K562 (cell line): ENCODE data around the gene PSMA8. TPM values are rescaled to one million over a fixed set of nuclear protein-coding genes. Genes with fewer than 3 reads are reported as not detected.

ENCODE experiments used
- BACH1 ChIP-seq: fragments of 200-800 bp; sonication (Bioruptor generic); IDR thresholded peaks from 2 replicates; pipeline ENCODE4 v1.6.1; 2016; ENCODE audit warnings: missing genetic modification characterization, missing compliant biosample characterization
- BRCA1 ChIP-seq, 2 experiments: fragments of 450-650 bp in 1 of 2; sonication (generic) in 1 of 2; formaldehyde crosslinking in 1 of 2; IDR thresholded peaks; 2 replicates each; pipeline versions ENCODE4 v1.5.0 to v1.6.1; 2017 to 2020; ENCODE audit warnings: mild to moderate bottlenecking in 1 of 2, missing genetic modification reagents in 1 of 2
- BRD4 ChIP-seq: fragments of 200-600 bp; sonication (generic); IDR thresholded peaks from 2 replicates; pipeline ENCODE4 v1.6.1; 2017; ENCODE audit warnings: inconsistent platforms
- C11orf30 ChIP-seq: fragments of 450-650 bp; IDR thresholded peaks from 2 replicates; pipeline ENCODE4 v1.6.1; 2016; ENCODE audit warnings: low read depth, mild to moderate bottlenecking
- CHD2 ChIP-seq: IDR thresholded peaks from 2 replicates; pipeline ENCODE4 v1.6.1; 2011; ENCODE audit warnings: low read depth, low read length
- EP300 ChIP-seq: IDR thresholded peaks from 2 replicates; pipeline ENCODE4 v1.6.1; 2012; ENCODE audit warnings: low read length, improper control_type of control experiment
- ILF3 ChIP-seq: fragments of 450-650 bp; IDR thresholded peaks from 2 replicates; pipeline ENCODE4 v1.6.1; 2018; ENCODE audit warnings: antibody characterized with exemption, mild to moderate bottlenecking, moderate library complexity, borderline replicate concordance
- JUNB ChIP-seq: fragments of 450-650 bp; formaldehyde crosslinking; conservative IDR thresholded peaks from 2 replicates; pipeline ENCODE4 v1.4.0; 2020; ENCODE audit warnings: mild to moderate bottlenecking
- MIER1 ChIP-seq: fragments of 450-650 bp; IDR thresholded peaks from 2 replicates; pipeline ENCODE4 v1.6.1; 2016; ENCODE audit warnings: antibody characterized with exemption, mild to moderate bottlenecking, low read depth
- PCBP2 ChIP-seq: fragments of 200-400 bp; formaldehyde crosslinking; IDR thresholded peaks from 2 replicates; pipeline ENCODE4 v1.6.1; 2018; ENCODE audit warnings: low read length, low read depth, mild to moderate bottlenecking, moderate library complexity; ENCODE audit not compliant: poor library complexity, severe bottlenecking
- PHF8 ChIP-seq: fragments of 200-600 bp; sonication (generic); IDR thresholded peaks from 2 replicates; pipeline ENCODE4 v1.6.1; 2012; ENCODE audit warnings: mixed run types, mild to moderate bottlenecking, inconsistent platforms, low read length, moderate library complexity, borderline replicate concordance
- RNF2 ChIP-seq: sonication (generic); IDR thresholded peaks from 2 replicates; pipeline ENCODE4 v1.6.1; 2016
- SMARCB1 ChIP-seq: IDR thresholded peaks from 2 replicates; pipeline ENCODE4 v1.6.1; 2011; ENCODE audit warnings: improper control_type of control experiment, low read depth; ENCODE audit not compliant: insufficient read length
- TRIM24 ChIP-seq, 2 experiments: fragments of 450-650 bp; IDR thresholded peaks; 2 replicates each; pipeline ENCODE4 v1.6.1; 2016
- ZBTB7A ChIP-seq: IDR thresholded peaks from 2 replicates; pipeline ENCODE4 v1.6.1; 2011; ENCODE audit warnings: low read depth, mild to moderate bottlenecking, low read length, moderate library complexity, borderline replicate concordance; ENCODE audit not compliant: control insufficient read depth
- ZNF324 ChIP-seq: fragments of 250-450 bp; sonication (Bioruptor Pico); IDR thresholded peaks from 2 replicates; pipeline ENCODE4 v1.4.0; 2020; ENCODE audit warnings: mild to moderate bottlenecking
- ZNF507 ChIP-seq: conservative IDR thresholded peaks from 2 replicates; pipeline ENCODE4 v1.6.1; 2017; ENCODE audit warnings: missing genetic modification characterization, missing compliant biosample characterization
- ZNF76 ChIP-seq: fragments of 250-450 bp; sonication (Bioruptor Pico); IDR thresholded peaks from 2 replicates; pipeline ENCODE4 v1.4.0; 2020; ENCODE audit warnings: mild to moderate bottlenecking, moderate library complexity, borderline replicate concordance
- ZSCAN32 ChIP-seq: fragments of 450-650 bp; formaldehyde crosslinking; IDR thresholded peaks from 2 replicates; pipeline ENCODE4 v1.4.0; 2020; ENCODE audit warnings: mild to moderate bottlenecking, moderate library complexity
- polyA plus RNA-seq, 8 experiments: library from polyadenylated mRNA; depleted of rRNA in 4 of 8; stranded (reverse) in 5 of 8; unstranded in 3 of 8; fragments of >200 nt; fragmentation: Nextera tagmentation in 2 of 8; fragmentation: Illumina TruSeq in 1 of 8; extraction: Ambion mirVana in 2 of 8; extraction: Trizol in 1 of 8; gene quantifications; 2 replicates each; pipeline versions ENCODE4 v1.2.1 to v1.2.3, GENCODE V29; 2011 to 2014; ENCODE audit warnings: inconsistent platforms in 1 of 8, missing spikeins in 1 of 8
- total RNA-seq, 7 experiments: library from RNA; depleted of rRNA in 6 of 7; stranded (reverse); fragments of >200 nt in 6 of 7; fragmentation: Illumina TruSeq in 2 of 7; extraction: Trizol in 2 of 7; gene quantifications; 2 replicates each; pipeline versions ENCODE4 v1.2.1 to v1.2.3, GENCODE V29; 2011 to 2021; ENCODE audit warnings: low replicate concordance in 1 of 7
- TF ChIP-seq, protein P1 (sequence below): fragments of 200-800 bp; sonication (Bioruptor generic); IDR thresholded peaks from 2 replicates; pipeline ENCODE4 v1.6.1; 2016; ENCODE audit warnings: missing genetic modification characterization, missing compliant biosample characterization
- TF ChIP-seq, protein P2 (sequence below), 2 experiments: fragments of 250-450 bp in 1 of 2; fragments of 450-650 bp in 1 of 2; sonication (Bioruptor Pico) in 1 of 2; IDR thresholded peaks; 2 replicates each; pipeline versions ENCODE4 v1.6.1 to v1.8.0; 2016 to 2021; ENCODE audit warnings: mild to moderate bottlenecking in 2 of 2, moderate library complexity in 2 of 2, missing compliant biosample characterization in 1 of 2, missing genetic modification characterization in 1 of 2
- TF ChIP-seq, protein P3 (sequence below): fragments of 450-650 bp; formaldehyde crosslinking; IDR thresholded peaks from 2 replicates; pipeline ENCODE4 v1.4.0; 2022; ENCODE audit warnings: missing genetic modification characterization

The PSMA8 gene
- total and polyA plus RNA-seq, 9 of the 15 experiments (the other 6 are each of a cell fraction or from before 2014, with no cell fraction given) = not detected

DNA sequence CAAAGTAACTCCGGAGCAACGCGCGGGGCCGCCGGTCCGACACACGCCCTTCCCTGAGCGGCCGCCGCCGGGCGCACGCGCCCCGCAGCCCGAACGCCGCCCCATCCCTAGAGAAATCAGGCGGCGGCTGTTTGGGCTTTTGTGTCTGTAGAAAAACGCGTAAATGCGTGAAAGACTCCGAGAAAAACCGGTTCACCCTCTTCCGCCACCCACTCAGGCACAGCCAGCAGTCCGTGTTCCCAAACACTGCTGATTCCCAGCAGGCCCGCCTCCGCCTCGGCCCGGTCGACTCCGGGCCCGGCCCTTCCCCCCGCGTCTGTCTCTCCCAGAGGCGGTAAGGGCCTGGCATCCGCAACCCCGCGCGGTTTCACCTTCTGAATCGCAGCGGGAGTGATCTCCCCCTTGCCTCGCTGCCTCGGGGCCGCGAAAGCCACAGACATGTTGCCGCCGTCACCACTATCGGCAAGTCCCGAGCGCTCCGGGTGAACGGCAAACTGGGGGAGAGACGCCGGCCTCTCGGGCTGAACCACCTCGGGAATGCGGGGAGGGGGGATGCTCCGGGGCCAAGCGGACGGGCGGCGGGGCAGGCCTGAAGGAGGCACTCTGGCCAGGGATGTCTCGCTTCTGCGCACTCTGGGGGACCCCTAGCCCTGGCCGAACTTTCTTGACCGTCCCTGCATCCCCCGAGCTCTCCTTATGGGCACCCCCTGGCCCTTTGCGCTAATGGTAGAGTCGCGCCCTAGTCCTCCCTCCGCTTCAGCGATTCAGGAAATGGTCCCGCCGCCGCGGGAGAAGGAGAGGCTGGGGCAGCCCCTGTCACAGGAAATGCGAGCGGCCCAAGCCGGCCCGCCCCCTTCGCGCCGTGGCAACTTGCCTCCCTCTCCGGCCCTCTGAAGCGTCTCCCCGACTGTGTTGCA is 43.3 kb upstream of the PSMA8 start, which contains the start of gene SS18 (continued):
- TF ChIP-seq, protein P1, sequence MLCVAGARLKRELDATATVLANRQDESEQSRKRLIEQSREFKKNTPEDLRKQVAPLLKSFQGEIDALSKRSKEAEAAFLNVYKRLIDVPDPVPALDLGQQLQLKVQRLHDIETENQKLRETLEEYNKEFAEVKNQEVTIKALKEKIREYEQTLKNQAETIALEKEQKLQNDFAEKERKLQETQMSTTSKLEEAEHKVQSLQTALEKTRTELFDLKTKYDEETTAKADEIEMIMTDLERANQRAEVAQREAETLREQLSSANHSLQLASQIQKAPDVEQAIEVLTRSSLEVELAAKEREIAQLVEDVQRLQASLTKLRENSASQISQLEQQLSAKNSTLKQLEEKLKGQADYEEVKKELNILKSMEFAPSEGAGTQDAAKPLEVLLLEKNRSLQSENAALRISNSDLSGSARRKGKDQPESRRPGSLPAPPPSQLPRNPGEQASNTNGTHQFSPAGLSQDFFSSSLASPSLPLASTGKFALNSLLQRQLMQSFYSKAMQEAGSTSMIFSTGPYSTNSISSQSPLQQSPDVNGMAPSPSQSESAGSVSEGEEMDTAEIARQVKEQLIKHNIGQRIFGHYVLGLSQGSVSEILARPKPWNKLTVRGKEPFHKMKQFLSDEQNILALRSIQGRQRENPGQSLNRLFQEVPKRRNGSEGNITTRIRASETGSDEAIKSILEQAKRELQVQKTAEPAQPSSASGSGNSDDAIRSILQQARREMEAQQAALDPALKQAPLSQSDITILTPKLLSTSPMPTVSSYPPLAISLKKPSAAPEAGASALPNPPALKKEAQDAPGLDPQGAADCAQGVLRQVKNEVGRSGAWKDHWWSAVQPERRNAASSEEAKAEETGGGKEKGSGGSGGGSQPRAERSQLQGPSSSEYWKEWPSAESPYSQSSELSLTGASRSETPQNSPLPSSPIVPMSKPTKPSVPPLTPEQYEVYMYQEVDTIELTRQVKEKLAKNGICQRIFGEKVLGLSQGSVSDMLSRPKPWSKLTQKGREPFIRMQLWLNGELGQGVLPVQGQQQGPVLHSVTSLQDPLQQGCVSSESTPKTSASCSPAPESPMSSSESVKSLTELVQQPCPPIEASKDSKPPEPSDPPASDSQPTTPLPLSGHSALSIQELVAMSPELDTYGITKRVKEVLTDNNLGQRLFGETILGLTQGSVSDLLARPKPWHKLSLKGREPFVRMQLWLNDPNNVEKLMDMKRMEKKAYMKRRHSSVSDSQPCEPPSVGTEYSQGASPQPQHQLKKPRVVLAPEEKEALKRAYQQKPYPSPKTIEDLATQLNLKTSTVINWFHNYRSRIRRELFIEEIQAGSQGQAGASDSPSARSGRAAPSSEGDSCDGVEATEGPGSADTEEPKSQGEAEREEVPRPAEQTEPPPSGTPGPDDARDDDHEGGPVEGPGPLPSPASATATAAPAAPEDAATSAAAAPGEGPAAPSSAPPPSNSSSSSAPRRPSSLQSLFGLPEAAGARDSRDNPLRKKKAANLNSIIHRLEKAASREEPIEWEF = no peak
- TF ChIP-seq ZNF76 = no peak
- no peak for TF ChIP-seq JUNB (CRISPR knock-in tag)
- no peak for TF ChIP-seq C11orf30
- no peak for TF ChIP-seq SMARCB1
- TF ChIP-seq BRCA1 (IDR thresholded peaks at IDR 0.05) = no peak
- TF ChIP-seq BRCA1 (CRISPR knock-in tag; IDR thresholded peaks at IDR 0.05) = no peak
- peak; percentile 98 for TF ChIP-seq PHF8
- TF ChIP-seq, protein P2, sequence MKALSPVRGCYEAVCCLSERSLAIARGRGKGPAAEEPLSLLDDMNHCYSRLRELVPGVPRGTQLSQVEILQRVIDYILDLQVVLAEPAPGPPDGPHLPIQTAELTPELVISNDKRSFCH (CRISPR knock-in tag; IDR thresholded peaks at IDR 0.05) = no peak
- TF ChIP-seq, protein P2 (tag; IDR thresholded peaks at IDR 0.05) = no peak
- TF ChIP-seq ZNF507 = no peak
- TF ChIP-seq PCBP2 = no peak
- TF ChIP-seq ZNF324 (CRISPR knock-in tag) = no peak
- peak; percentile 85; the same call in 1 of the 2 replicates for TF ChIP-seq MIER1
- peak; percentile 62; the same call in 1 of the 2 replicates for TF ChIP-seq ILF3
- TF ChIP-seq, protein P3, sequence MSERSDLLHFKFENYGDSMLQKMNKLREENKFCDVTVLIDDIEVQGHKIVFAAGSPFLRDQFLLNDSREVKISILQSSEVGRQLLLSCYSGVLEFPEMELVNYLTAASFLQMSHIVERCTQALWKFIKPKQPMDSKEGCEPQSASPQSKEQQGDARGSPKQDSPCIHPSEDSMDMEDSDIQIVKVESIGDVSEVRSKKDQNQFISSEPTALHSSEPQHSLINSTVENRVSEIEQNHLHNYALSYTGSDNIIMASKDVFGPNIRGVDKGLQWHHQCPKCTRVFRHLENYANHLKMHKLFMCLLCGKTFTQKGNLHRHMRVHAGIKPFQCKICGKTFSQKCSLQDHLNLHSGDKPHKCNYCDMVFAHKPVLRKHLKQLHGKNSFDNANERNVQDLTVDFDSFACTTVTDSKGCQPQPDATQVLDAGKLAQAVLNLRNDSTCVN (CRISPR knock-in tag) = no peak
- no peak for TF ChIP-seq ZSCAN32 (CRISPR knock-in tag)
- TF ChIP-seq ZBTB7A = peak; percentile 10; the same call in 1 of the 2 replicates
- peak in 1 of 2 experiments; percentile 74; a peak in 2 of 4 replicates for TF ChIP-seq TRIM24 (IDR thresholded peaks at IDR 0.05)
- TF ChIP-seq RNF2 = no peak; the same call in 1 of the 2 replicates
- TF ChIP-seq EP300 = no peak
- peak; percentile 92 for TF ChIP-seq BRD4
- TF ChIP-seq CHD2 = peak; percentile 48
- no peak for TF ChIP-seq BACH1 (tag)
